ENCODE data around the gene AADACL4. TPM values are rescaled to one million over a fixed set of nuclear protein-coding genes. Genes with fewer than 3 reads are reported as not detected.
A peak's percentile ranks its signal among the peaks of the same experiment; 100 is the strongest.

Gene AADACL4
- total and polyA plus RNA-seq, 2 of the 8 experiments (the other 6 are each of a cell fraction or from before 2014, with no cell fraction given): 0.08 TPM; not detected in 1

GRCh38 chr1:12654004-12654567 lies 10.2 kb downstream of the AADACL4 start:
- Histone ChIP-seq H2AFZ (ENCODE audit: low read length) (peak overlapping the region; percentile 19; the same call in 1 of the 2 replicates), H4K8ac (ENCODE audit: extremely low read depth, insufficient read depth, low read length) (no peak overlapping the region), H3K9ac (replicated peaks in 1 of 4; ENCODE audit: extremely low read depth in 1 of 4, low read depth in 3 of 4, low read length in 3 of 4) (no peak overlapping the region), H3K4me3 (ENCODE audit: extremely low read depth in 1 of 4, insufficient read depth in 2 of 4, low read depth in 3 of 4, low read length in 4 of 4) (no peak overlapping the region), H3K36me3 (ENCODE audit: control insufficient read depth in 2 of 4, insufficient read depth in 4 of 4, low read length in 3 of 4) (no peaks in the 10 kb centered on the region), H3K4ac (replicated peaks; ENCODE audit: insufficient read length, low read depth, low read length) (no peak overlapping the region), H3K9me3 (ENCODE audit: insufficient read depth in 2 of 2, low read depth in 1 of 2, low read length in 1 of 2) (peaks cover 3 to 10% of the 10 kb centered on the region in 2 experiments; a peak in 1 of 4 replicates), H3K23ac (ENCODE audit: insufficient read length) (no peak overlapping the region), H2AK5ac (ENCODE audit: low read depth, low read length) (no peak overlapping the region), H4K5ac (ENCODE audit: insufficient read length, low read depth, low read length) (no peak overlapping the region), H4K91ac (replicated peaks; ENCODE audit: insufficient read length, low read length) (no peak overlapping the region), H2BK120ac (replicated peaks; ENCODE audit: low read depth, low read length) (no peak overlapping the region), H3K4me2 (ENCODE audit: insufficient read depth in 1 of 2, low read depth in 2 of 2, low read length in 2 of 2) (no peak overlapping the region), H2BK5ac (ENCODE audit: low read depth, low read length) (no peak overlapping the region), H2BK12ac (ENCODE audit: low read depth, low read length) (no peak overlapping the region), H3K18ac (ENCODE audit: extremely low read depth, low read length) (no peak overlapping the region), H3K4me1 (replicated peaks in 1 of 4; ENCODE audit: control insufficient read depth in 3 of 4, insufficient read depth in 4 of 4, low read length in 3 of 4) (no peaks in the 10 kb centered on the region), H3K27ac (ENCODE audit: low read depth, low read length) (no peak overlapping the region), H2BK15ac (ENCODE audit: low read length) (no peak overlapping the region), H3K14ac (ENCODE audit: insufficient read length) (no peak overlapping the region), H2BK20ac (ENCODE audit: low read length) (peak overlapping the region; percentile 67; the same call in 1 of the 2 replicates), H3K23me2 (ENCODE audit: low read depth, low read length) (no peaks in the 10 kb centered on the region), H3K79me1 (ENCODE audit: low read depth, low read length) (no peaks in the 10 kb centered on the region), H3K79me2 (ENCODE audit: control insufficient read depth in 1 of 2, insufficient read depth in 2 of 2, low read length in 2 of 2) (no peaks in the 10 kb centered on the region), H4K20me1 (replicated peaks in 1 of 2; ENCODE audit: control insufficient read depth in 1 of 2, insufficient read depth in 2 of 2, low read length in 2 of 2) (no peaks in the 10 kb centered on the region), H3K56ac (replicated peaks; ENCODE audit: insufficient read length, low read depth, low read length) (no peak overlapping the region), H3K27me3 (replicated peaks in 1 of 4; ENCODE audit: control insufficient read depth in 3 of 4, extremely low read depth in 1 of 4, insufficient read depth in 3 of 4, low read length in 3 of 4) (0 out of 7 replicates have a peak, but pooled peaks cover 0 to 1% (median 0%) of the 10 kb centered on the region in 4 experiments)
- 80% methylated on average over 4 of the region's 4 CpGs; no CpG with 5 or more reads in 1 of the 2 experiments for WGBS, 2 experiments (ENCODE audit: extremely low coverage in 1 of 2, insufficient coverage in 1 of 2, insufficient read length in 1 of 2, insufficient replicate concordance in 2 of 2, low coverage in 1 of 2, low lambda C conversion rate in 2 of 2, missing lambda C conversion rate in 1 of 2)
- DNase-seq (ENCODE audit: low read depth in 1 of 2, low spot score in 2 of 2): no peak
- FAIRE-seq: no peak
- ChIA-PET POLR2A (ENCODE audit: partially characterized antibody) (interaction anchor here (0.6 kb wide), 1 partner anchor 971 kb away, joined by 3 read pairs; no protein-coding TSS in a partner anchor), CTCF (ENCODE audit: partially characterized antibody) (interaction anchor here (0.6 kb wide), 1 partner anchor 342 kb away, joined by 3 read pairs; no protein-coding TSS in a partner anchor)
- TF ChIP-seq POLR2AphosphoS5 (IDR thresholded peaks at IDR 0.05; ENCODE audit: low read depth, low read length): no peak

Measured in H1 (cell line).